Measurements from ENCODE around the gene RDH16.

GRCh38 chr12:56931474-56931978 is 25.9 kb downstream of the RDH16 start:
- TF ChIP-seq, protein P1, sequence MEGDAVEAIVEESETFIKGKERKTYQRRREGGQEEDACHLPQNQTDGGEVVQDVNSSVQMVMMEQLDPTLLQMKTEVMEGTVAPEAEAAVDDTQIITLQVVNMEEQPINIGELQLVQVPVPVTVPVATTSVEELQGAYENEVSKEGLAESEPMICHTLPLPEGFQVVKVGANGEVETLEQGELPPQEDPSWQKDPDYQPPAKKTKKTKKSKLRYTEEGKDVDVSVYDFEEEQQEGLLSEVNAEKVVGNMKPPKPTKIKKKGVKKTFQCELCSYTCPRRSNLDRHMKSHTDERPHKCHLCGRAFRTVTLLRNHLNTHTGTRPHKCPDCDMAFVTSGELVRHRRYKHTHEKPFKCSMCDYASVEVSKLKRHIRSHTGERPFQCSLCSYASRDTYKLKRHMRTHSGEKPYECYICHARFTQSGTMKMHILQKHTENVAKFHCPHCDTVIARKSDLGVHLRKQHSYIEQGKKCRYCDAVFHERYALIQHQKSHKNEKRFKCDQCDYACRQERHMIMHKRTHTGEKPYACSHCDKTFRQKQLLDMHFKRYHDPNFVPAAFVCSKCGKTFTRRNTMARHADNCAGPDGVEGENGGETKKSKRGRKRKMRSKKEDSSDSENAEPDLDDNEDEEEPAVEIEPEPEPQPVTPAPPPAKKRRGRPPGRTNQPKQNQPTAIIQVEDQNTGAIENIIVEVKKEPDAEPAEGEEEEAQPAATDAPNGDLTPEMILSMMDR (IDR thresholded peaks at IDR 0.05) = no peak
- TF ChIP-seq EZH2 (IDR thresholded peaks at IDR 0.05; ENCODE audit: borderline replicate concordance, insufficient read depth, low read depth, low read length, poor library complexity, severe bottlenecking) = no peak

Measured in B cell (primary cell).